Measurements from ENCODE around the gene NSMCE4A.
"Not testable (repeated sequence)": the region's sequence is repeated elsewhere in the genome, so short reads cannot be mapped to it uniquely, and the experiment has no call there.

The NSMCE4A gene

DNA sequence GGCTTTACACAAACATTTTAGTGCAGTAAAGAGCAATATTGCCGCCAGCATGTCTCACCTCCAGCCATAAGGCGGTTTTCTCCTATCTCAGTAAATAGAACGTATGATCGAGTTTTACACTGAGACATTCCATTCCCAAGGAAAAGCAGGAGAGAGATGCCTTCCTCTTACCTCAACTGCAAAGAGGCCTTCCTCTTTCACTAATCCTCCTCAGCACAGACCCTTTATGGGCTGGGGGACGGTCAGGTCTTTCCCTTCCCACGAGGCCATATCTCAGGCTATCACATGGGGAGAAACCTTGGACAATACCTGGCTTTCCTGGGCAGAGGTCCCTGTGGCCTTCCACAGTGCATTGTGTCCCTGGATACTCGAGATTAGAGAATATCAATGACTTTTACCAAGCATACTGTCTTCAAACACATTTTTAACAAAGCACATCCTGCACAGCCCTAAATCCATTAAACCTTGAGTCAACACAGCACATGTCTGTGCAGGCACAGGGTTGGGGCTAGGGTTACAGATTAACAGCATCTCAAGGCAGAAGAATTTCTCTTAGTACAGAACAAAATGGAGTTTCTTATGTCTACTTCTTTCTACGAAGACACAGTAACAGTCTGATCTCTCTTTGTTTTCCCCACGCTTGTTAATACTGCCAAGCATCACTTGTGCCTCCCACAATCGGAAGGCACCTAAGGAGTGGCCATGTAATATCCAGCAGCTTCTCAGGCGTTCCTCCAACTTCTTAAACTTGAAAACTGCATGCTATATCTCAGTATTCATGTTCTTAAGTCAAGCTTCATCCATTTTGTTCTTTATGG lies 44.5 kb downstream of the NSMCE4A start:
- DNase-seq: not testable (repeated sequence)

DNA sequence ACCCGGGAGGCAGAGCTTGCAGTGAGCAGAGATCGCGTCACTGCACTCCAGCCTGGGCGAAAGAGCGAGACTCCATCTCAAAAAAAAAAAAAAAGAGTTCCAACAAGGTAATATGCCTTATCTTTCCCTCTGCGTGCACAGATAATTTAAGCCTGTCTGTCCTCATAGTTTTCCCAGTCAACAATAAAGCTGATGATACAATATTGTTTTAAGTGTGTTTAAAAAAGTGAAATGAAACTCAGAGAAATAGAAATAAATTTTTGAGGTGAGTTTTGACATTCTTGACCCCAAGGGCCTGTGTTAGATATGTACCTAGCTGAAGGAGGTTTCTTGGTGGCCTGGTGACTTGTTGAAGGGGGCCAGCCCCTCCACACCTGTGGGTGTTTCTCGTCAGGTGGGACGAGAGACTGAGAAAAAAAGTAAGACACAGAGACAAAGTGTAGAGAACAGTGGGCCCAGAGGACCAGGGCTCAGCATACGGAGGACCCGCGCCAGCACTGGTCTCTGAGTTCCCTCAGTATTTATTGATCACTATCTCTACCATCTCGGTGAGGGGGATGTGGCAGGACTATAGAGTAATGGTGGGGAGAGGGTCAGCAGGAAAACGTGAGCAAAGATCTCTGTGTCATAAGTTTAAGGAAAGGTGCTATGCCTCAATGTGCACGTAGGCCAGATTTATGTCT lies 45.3 kb downstream of the NSMCE4A start:
- DNase-seq: not testable (repeated sequence)

DNA sequence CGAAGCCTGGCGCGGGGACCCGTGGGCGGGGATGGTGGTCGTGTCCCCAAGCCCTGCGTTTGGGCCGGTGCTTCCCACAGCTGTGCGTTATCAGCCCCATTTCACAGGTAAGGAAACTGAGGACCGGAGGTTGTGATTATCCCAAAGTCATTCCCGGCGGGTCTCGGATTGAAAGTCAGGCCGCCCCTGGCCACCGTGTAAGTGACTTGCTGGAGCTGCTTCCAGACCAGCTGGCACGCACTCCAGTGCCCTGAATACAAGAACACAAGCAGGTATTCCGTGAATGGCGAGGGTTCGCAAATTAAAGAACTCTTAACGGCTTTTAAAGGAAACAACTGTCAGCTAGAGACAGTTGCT lies 46.5 kb downstream of the NSMCE4A start:
- no peak for DNase-seq

DNA sequence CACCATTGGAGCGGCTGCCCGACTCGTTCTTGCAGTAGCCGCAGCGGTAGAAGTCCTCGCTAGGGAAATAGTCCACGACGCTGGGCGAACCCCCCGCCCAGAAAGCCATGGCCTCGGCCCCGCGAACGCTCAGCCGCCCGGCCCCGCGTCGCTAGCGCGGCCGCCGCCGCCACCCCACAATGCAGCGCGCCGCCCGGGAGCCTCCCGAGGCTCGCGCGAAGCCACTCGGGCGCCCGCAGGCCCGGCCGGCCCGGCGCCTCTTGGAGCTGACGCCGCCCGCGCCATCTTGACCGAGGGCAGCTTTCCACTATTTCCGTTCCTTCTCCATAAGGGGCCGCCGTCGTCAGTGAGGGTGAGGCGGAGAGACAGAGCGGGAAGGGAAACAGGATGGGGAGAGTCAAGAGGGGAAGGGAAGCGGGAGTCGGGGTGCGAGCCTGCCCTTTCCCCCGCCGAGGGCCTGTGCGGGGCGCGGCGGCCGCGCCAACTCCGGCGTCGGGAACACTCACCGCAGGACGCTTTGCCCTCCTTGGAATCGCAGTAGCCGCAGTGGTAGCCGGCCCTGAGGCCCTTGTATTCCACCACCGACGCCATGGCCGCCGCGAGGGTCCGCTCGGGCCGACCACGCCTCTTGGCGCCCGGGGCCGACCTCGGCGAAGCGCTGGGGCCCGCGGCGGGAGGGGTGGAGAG lies 47.0 kb downstream of the NSMCE4A start, which contains the start of gene ATE1:
TSS of gene ATE1 (minus strand) at position 191 of the 687 bp plus-strand sequence. CDS start at position 109, 82 bp downstream.
- DNase-seq: peak; percentile 18 to 79

DNA sequence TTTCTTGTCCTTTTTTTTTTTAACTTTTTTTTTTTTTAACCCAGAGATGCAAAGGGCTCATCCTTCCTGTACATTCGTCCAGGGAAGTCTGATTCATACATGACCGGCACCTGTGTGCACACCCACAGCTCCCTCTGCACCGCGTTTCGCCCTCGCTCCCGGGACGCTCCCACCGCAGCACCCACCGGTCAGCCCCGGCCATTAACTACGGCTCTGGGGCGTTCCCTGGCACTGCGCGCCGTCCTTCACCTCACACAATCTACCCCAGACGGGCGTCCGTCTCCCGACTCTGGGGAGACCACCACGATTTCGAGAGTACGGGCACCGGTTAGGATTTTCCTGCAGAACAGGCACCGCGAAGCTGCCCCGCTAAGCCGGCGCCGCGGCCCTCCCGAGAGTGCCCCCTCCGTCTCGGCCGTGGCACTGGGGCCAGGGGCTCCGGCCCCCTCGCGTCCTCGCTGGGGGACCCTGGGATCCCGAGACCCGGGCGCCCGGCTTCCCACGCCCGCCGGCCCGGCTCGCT lies 47.6 kb downstream of the NSMCE4A start:
- DNase-seq: no peak

DNA sequence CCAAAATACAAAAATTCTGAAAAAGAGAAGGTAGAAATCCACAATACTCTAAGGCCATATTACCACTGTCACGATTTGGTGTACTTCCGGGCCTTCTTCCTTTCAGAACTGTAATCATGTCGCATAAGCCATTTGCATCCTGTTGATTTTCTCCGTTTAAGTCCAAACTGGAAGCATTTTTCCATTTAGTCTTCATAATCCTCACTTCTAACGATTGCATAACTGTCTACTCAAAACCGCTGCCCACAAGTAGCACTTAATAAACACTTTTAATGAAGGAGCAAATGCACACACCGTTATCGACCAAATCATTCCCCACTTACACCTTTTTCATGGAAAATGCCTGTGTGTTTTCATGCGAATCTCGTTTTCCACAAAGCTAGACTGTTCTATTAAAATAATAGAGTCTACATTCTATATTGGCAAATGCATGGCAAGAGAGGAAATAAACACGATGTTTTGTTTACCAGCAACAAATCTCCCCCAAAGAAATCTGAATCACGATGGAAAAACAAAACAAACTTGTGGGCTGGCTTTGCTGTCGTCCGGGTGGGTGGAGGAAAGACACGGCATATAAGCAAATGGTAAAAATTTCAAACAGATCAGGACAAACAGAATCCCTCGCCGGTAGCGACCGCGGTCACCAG lies 48.2 kb downstream of the NSMCE4A start:
- DNase-seq: peak in 1 of 2 experiments; percentile 38

DNA sequence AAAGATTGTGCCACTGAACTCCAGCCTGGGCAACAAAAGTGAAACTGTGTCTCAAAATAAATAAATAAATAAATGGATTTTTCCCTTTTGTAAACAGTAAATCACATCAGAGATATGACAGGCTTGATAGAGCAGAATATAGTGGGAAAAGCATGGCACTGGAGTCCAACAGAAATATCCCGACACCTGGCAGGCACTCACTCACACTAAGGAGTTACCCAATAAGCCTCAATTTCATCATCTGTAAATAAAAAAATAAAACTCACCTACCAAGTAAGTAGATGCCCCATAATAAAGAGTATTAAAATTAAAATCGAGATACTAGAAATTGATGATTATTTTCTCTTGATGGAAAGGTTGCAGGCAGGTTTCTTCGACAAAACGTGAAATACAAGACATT lies 48.9 kb downstream of the NSMCE4A start:
- no peak for DNase-seq

DNA sequence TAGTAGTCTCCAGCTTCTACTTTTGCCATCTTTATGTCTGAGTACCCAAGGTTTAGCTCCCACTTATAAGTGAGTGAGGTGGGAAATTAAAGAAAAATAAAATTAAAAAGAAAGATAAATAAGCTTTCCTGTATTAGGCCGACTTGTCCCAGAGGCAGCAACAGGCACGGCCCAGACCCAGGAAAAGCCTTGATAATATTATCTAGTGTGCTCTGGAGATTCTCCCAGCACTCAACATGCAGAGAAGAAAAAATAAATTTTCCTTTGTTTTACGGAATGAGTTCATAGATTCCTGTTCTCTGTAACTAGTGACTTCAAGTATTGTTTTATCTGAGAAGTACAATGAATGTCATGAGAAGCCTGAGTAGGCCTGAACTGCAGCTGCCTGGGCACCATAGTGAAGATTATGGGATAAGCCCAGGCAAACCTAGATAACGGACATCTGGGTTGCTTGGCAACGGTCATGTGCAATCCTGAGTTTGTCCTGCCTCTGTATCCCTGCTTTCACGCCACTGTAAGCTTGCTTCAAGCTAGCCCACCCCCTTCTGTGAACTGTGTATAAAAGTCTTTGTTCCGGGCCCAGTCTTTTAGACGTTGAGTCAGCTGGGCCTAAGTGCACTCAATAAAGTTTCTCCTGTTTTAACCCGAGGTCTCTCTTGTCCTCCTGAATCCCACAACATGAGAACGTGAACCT lies 53.6 kb downstream of the NSMCE4A start:
- no peak for DNase-seq

DNA sequence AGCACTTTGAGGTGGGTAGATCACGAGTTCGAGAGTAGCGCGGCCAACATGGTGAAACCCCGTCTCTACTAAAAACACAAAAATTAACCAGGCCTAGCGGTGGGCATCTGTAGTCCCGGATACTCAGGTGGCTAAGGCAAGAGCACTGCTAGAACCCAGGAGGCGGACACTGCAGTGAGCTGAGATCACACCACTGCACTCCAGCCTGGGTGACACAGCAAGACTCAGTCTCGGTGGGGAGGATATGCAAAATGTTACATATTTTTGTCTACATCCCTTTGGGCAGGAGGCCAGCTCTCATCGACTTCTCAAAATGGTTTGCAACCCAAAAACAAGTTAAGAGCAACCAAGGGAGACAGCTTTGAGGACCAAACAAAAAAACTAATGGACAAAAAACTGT lies 55.4 kb downstream of the NSMCE4A start:
- DNase-seq: no peak

DNA sequence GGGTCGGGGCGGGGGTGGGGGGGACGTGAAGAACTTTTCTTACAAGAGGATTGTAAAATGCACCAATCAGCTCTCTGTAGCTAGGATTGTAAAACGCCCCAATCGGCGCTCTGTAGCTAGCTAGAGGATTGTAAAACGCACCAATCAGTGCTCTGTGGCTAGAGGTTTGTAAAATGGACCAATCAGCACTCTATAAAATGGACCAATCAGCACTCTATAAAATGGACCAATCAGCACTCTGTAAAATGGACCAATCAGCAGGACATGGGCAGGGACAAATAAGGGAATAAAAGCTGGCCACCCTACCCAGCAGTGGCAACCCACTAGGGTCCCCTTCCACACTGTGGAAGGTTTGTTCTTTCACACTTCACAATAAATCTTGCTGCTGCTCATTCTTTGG lies 56.2 kb downstream of the NSMCE4A start:
- not testable (repeated sequence) for DNase-seq

DNA sequence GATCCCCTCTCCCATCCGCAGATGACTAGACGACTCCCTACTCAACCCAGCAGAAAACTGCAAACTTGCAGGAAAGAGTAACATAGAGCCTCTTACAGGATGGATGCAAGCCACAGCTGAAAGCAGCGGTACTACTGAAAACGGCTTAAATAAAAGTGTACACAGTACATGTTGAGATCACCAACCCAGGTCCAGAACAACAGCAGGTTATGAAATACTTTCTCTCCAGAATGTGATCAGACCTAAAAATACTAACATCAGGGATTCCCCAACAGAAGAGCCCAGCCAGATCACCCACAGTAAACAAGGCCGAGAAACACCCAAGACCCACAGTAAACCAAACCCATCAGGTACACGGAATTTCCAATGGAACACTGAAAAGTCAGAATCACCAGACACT lies 60.4 kb downstream of the NSMCE4A start:
- DNase-seq: no peak

DNA sequence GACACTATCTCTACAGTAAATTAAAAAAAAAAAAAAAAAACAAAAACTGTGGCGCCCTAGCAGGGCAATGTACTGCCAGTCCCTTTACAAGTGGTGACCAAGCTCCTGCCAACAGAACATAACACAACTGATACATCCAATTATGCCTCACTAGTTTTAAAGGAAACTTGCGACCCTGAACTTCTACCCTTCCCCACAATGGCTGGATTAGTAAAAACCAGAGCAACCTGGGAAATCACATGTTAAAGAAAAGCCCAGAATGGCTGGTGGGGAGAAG lies 63.7 kb downstream of the NSMCE4A start:
- DNase-seq: no peak

DNA sequence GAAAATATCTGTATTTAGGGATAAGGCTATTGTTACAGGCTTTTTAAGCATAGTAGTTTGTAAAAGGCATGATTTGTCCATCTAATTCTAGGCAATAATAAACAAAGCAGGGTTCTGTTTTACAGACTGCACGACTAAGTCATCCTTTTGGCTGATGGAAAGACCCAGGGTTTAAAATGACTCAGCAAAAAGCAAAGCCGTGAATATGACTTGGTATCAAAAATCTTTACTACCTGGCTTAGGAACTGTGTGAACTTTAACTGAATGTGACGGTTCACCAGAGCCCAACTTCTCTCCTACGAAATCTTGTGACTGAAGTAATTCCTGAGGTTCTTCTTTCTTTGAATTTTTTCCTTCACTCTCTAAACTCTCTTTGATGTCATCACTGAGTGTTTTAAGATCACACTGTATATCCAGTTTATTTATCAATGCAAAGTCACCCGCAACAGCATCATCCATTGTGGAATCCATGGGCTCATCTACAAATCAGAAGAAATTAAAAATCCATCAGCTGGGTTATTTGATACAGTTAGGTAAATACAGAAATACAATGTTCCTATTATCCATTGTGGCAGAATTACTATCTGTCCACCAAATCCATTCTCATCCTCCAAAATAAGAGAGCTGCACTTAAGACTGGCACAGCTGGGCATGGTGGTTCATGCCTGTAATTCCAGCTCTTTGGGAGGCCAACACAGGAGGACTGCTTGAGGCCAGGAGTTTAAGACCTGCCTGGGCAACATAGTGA lies 64.2 kb downstream of the NSMCE4A start:
- DNase-seq: no peak
